Endothelial cell of umbilical vein (primary cell): Measurements from ENCODE around the gene DLX6.

Experiments
- CTCF ChIP-seq, 2 donors: IDR thresholded peaks; 1 replicate in 1 of 2; 2 replicates in 1 of 2; pipeline ENCODE4 v1.5.1; 2011; ENCODE audit warnings: low read length in 2 of 2, mild to moderate bottlenecking in 2 of 2, moderate library complexity in 2 of 2, control low read depth in 1 of 2, inconsistent platforms in 1 of 2, low read depth in 1 of 2; ENCODE audit not compliant: insufficient read depth in 1 of 2; ENCODE audit errors: extremely low read depth in 1 of 2
- EZH2 ChIP-seq: IDR thresholded peaks from 2 replicates; pipeline ENCODE4 v1.6.1; 2012; ENCODE audit warnings: borderline replicate concordance, low read depth, mild to moderate bottlenecking, moderate library complexity, low read length, inconsistent platforms; ENCODE audit not compliant: severe bottlenecking
- FOS ChIP-seq: IDR thresholded peaks from 2 replicates; pipeline ENCODE4 v1.6.1; 2011; ENCODE audit warnings: mild to moderate bottlenecking, low read length, moderate library complexity, borderline replicate concordance; ENCODE audit not compliant: insufficient read depth
- GATA2 ChIP-seq: IDR thresholded peaks from 2 replicates; pipeline ENCODE4 v1.7.0; 2011; ENCODE audit warnings: low read depth, mild to moderate bottlenecking, moderate library complexity, mixed read lengths, low read length; ENCODE audit not compliant: insufficient read length, insufficient read depth
- JUN ChIP-seq: IDR thresholded peaks from 2 replicates; pipeline ENCODE4 v1.6.1; 2011; ENCODE audit warnings: borderline replicate concordance, low read depth; ENCODE audit not compliant: insufficient read length, insufficient read depth
- MAX ChIP-seq: IDR thresholded peaks from 2 replicates; pipeline ENCODE4 v1.6.1; 2011; ENCODE audit not compliant: insufficient read depth, insufficient read length
- MYC ChIP-seq: IDR thresholded peaks from one replicate; pipeline ENCODE4 v1.6.1; 2011; ENCODE audit warnings: mild to moderate bottlenecking, low read depth, low read length
- POLR2A ChIP-seq: IDR thresholded peaks from 2 replicates; pipeline ENCODE4 v1.6.1; 2012; ENCODE audit warnings: low read depth, mild to moderate bottlenecking, control low read depth, low read length
- POLR2AphosphoS5 ChIP-seq: IDR thresholded peaks from 2 replicates; pipeline ENCODE4 v1.6.1; 2012; ENCODE audit warnings: low read depth, mild to moderate bottlenecking, control low read depth, low read length, moderate library complexity; ENCODE audit not compliant: insufficient read depth

- TF ChIP-seq CTCF (IDR thresholded peaks at IDR 0.05; ENCODE audit: extremely low read depth in 1 of 2, insufficient read depth in 1 of 2, low read depth in 1 of 2, low read length in 2 of 2) (no peak), POLR2A (no peak), MAX (no peak), JUN (no peak), EZH2 (peak; percentile 45), POLR2AphosphoS5 (no peak), GATA2 (no peak), MYC (no peak), FOS (no peak)
Observed at GRCh38 chr7:96998744-96999143, 6.6 kb upstream of the DLX6 start.
